Suppressor macrophage treated with lipopolysaccharide for 1 hour (primary cell): ENCODE results near the gene NKD1.

Experiments
- DNase-seq, 3 donors: peaks; one replicate each; pipeline ENCODE4 v3.0.0-alpha.2; 2020 to 2022

Gene NKD1

GRCh38 chr16:50601341-50601740 lies 53.1 kb downstream of the NKD1 start:
- no peak for DNase-seq

DNA sequence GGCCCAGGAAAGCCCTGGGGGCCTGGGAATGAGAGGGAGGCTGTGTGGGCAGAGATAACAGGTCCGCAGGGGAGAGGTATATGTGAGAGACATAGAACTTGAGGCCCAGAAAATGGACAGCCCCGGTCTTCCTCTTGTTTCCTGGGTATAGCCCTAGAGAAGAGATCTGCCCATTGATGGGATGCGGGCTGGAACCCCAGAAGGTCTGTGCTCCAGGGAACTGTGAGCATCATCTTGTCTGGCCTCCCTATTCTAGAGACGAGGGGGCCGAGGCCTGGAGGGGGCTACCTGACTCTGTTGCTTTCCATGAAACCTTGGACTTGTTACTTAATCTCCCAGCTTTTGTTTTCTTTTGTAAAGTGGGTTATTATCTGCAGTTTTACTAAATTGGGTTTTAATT lies 53.9 kb downstream of the NKD1 start:
- no peak for DNase-seq

- no peak for DNase-seq
Observed at GRCh38 chr16:50602531-50603205, 54.5 kb downstream of the NKD1 start.

DNA sequence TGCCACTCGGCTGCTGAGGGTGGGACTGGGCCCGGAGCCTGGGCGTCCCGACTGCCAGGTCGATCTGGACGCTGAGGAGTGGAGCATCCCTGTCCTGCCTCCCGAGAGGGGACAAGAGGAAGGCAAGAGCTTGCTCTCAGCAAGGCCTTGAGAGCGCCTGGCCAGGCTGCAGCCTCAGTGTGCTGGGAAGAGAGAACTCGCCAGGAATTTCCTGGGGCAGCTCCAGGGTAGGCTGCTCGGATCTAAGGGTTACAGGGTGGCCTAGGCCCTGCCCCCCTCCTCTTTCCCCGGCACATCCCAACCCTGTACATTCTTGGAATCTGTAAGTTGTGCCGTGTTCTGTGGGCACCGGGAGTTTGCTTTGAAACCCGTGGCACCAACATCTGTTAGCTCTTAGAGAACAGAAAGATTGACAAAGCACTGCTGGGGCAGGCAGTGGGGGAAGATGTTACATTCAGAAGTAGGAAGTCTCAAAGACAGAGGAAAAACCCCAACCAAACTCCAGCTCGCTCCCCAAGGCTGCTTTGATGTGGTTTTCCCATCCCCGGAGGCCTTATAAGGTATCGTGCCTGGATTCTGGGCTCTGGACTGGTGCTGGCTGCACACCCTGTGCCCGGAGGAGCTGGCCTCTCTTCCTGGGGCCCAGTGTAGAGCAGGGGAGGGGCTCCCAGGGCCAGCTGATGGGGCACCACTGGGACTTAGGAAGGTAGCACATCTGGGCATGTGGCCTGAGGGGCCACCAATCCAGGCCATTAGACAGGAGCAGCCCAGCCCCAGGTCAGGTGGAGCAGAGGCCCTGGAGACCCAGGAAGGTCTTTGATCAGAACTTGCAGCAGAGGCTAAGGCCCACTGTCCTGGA lies 55.2 kb downstream of the NKD1 start:
- DNase-seq, result no peak

DNA sequence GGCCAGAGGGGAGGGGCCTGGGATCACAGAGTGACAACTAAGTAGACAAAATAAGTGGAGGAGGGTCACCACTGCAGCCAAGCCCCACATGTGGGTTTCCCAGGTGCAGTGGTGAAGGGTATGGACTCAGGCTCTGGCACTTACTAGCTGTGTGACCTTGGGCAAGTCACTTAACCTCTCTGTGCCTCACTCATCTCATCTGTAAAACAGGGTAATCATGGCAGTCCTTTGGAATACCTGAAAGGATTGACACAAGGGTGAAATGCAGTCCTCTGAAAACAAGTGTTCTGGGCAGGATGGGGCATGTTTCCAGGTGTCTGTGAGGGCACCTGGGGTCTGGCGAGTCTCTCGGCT lies 55.8 kb downstream of the NKD1 start:
- no peak for DNase-seq

DNA sequence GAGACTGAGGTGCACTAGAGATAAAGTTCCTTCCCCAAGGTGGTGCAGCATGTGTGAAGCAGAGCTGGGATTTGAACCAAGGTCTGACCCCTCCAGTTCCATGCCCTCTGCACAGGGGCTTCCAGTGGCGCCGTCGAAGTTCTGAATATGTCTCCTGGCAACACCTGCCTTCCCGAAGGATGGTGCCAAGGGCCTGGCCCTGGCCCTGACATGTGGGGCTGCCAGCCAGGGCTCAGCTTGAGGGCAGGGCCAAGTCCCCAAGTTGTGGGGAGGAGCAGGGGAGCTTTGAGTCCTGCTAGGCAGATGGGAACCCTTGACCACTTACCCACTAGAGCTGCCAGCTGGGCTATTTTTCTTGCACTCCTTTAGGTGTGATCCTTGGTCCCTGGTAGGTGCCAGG lies 56.4 kb downstream of the NKD1 start:
- no peak for DNase-seq

DNA sequence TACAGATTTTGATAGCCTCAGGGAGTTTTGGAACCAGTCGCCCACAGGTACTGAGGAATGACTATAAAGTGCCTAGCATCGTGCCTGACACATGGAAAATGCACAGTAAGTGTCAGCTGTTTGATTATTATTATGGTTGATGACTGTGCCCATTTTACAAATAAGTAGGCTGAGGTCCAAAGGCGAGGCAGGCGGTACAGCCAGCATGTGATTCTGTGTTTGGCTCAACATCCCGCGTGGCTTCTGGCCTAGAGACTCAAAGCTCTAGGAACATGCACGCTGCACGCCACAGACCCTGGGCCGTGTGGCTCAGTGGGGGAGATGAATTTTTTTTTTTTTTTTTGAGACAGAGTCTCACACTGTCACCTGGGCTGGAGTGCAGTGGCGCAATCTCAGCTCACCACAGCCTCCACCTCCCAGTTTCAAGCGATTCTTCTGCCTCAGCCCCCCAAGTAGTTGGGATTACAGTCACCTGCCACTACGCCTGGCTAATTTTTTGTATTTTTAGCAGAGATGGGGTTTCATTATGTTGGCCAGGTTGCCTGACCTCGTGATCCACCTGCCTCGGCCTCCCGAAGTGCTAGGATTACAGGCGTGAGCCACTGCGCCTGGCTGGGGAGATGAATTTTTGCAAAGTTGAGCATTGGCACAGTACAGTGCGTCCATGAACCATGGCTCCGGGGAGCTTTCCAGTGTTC lies 57.7 kb downstream of the NKD1 start:
- no peak for DNase-seq

DNA sequence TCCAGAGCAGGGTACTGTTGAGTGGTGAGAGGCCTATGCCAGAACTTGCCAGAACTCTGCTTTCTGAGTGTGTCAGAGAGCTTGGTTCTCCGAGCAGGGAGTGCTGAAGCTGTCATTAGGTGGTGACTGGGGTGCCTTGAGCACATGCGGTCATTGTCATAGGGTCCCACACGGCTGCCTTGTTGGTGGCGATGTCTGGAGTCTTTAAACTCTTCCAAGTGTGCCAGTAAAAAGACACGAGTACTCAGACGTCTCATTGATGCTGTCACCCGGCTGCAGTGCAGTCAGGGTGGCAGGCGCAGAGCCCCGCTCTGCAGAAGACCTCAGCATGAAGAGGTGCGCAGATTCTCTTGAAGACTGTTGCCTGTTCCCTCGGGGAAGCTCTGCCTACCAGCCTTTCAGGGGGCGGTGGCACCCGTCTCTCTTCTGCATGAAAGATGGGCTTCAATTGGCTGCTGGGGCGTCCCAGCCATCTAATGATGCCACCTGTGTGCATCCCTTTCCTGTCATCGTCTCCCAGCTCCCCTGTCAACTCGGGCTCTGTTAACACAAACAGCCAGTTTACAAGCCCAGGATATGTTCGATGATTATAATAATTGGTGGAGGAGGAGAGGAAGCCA lies 58.3 kb downstream of the NKD1 start:
- no peak for DNase-seq

DNA sequence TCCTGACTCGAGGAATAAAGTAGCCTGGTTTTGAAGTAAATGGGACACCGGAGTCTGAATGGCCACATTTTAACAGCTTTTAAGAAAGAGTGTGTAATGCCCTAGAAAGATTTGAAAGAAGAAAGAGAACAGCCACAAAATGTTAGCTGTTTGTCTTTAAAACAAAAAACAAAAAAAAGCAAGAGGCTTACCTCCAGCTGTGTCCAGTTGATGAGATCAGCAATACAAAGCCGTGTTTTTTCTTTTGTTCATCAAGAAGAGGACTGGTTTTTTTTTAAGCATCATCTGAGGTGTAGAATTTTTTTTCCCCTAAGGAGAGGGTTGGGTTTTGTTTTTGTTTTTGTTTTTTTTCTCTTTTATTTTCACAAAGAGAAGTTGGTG lies 58.8 kb downstream of the NKD1 start:
- DNase-seq, result no peak

GRCh38 chr16:50607447-50607846 lies 59.3 kb downstream of the NKD1 start:
- no peak for DNase-seq

DNA sequence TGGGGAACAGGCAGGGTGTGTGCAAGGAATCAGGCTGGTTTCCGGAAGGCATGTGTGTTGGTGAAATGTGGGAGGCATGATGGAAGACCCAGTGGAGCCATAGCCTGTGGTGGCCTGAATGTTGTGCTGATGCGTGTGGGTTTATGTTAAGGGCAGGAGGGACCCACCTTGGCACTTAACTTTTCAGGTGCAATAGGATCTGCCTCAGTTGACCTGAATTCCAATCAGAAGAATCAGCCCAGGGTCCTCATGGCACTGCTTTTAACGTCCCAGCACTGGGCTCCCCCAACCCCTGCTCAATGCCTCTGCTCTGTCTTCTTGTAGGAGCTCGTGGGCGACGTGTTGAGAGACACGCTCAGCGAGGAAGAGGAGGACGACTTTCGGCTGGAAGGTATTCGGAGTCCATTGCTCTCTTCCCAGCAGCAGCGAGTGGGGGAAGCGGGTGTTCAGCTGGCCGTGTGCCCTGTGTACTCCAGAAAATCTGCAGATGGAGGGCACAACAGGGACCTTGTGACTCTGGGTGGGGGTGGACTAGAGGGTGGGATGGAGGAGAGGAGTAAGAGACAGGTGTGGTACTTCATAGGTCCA lies 59.9 kb downstream of the NKD1 start:
- no peak for DNase-seq

GRCh38 chr16:50609049-50609448 lies 60.9 kb downstream of the NKD1 start:
- no peak for DNase-seq

DNA sequence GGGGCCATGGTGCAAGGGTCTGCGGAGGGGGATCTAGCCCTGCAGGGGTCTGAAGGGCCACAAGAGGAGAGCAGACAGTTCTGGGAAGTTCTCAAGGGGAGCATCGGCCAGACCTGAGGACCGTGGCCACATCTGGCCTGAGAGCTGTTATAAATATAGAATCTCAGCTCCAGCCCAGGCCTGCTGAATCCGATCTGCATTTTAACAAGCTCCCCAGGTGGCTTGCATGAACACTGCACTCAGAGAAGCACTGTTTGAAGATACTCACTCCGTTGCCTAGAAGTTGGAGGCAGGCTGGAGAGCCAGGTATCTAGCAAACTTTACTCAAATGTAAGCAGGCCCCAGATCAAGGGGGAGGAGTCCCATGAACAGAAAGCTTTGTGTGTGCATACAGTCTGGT lies 61.3 kb downstream of the NKD1 start:
- DNase-seq, result no peak

DNA sequence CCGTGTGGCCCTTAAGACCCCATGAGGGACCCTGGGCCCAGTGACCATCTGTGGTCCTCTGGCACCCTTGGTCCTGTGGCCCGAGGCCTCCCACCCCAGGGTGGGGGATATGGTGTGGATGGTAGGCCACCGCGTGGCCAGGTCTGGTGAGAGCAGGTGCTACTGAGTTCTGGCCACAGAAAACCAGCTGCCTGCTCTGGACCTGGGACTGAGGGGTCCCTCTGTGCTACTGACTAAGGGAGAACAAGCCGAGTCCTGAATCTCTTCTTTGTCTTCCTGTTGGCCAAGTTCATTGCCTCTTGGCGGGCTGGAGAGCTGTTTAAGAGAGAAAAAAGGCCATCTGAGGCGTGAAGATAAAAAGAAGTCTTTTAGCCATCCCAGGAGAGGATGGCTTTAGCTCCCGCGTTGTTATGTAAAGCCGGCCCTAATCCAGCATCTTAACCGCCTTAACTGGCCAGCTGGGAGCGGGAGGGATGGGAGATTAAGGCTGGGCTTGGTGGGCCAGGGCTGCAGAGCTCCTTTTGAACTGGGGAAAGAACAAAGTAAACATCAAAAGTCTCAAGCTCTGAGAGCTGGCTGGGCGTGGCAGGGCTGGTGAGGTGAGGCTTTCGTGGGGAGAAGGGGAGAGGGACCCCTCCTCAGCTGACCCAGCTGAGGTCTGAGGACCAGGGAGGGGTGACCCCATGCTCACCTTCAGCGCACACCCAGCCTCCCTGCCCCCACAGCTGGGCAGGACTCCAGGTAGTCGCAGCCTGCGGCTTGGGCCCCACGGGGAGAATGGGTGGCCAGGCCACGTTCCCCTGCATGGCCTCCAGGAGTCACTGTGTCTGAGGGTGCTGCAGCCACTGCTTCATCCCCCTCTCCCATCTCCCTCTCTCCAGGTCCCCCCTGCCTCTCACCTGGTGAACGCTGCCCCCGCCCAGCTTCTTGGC lies 62.4 kb downstream of the NKD1 start:
- no peak for DNase-seq

GRCh38 chr16:50611332-50611934 lies 63.2 kb downstream of the NKD1 start:
- DNase-seq, result peak; percentile 81 to 87 (median 84)

DNA sequence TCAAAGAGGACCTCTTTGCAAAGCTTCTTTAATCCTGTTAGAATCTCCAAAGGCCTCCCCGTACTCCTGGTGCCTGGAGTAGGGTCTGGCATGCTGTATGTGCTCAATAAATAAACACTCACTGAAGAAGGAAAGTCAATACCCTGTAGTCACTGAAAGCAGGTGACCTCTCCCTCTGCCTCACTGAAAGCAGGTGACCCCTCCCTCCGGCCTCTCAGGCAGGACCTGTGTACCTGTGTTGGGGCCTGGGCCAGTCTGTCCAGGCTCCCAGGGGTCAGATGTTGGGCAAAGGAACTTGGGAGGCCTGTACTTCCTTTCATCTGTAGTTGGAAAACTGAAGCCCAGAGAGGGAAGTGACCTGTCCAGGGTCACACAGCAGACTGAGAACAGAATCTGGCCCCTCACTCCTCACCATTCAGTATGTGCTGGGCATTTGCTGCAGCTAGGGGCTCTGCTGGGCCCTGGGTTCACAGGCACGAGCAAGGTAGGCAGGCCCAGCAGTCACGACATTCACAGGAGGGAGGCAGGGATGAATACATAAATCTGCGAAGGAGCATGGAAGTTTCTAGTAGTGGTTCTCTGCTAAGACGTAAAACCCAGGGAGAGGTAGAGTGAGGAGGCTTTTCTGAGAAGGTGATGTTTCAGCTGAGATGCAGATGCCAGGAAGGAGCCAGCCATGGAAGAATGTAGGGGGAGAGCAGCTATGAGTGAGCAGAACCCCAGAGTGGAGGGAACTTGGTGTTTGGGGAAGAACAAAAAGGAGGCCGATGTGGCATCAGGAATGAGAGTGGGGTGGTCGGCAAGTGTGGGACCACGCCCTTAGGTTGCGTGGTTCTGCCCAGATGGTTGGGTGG lies 64.0 kb downstream of the NKD1 start:
- DNase-seq, result no peak

GRCh38 chr16:50612849-50613198 lies 64.6 kb downstream of the NKD1 start:
- no peak for DNase-seq

GRCh38 chr16:50613281-50613963 lies 65.2 kb downstream of the NKD1 start:
- peak; percentile 52 to 71 (median 56) for DNase-seq

DNA sequence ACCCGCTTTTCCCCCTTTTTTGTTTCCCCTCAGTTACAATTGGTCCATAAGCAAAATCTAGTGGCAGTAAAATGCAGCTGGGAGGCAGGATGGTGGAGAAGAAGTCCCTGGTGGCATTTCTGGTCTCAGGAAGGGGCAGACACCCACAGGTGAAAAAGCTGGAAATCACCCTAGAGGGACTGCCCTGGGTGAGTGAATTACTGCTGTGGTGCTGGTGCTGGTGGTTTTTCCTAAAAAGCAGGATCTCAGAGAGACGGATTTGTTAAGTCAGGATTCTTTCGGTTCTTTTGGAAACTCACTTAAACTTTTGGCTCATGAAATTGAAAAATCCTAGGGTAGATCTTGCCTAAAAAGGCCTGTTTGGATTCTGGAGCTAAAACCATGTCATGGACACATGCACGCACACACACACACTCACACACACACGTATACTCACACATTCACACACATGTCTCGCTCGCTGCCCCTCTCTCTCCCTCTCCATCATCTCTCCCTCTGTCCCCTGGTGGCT lies 65.8 kb downstream of the NKD1 start:
- peak; percentile 40 to 63 (median 46) for DNase-seq
